ENCODE measurements around the gene CCDC8.

DNA sequence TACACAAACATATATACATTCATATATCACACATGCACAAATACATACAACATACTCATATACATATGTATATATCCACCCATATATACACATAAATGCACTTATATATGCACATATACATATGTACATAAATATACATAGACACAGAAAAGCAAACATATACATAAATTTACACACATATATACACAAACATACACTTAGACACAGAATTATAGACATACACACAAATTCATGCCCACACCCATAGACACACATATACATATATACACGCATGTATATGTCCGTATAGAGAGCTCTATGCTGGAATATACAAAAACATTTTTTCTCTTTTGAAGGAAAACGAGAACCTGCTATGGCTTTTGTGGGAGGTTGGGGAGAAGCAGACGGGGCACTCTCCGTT is 37.4 kb upstream of the CCDC8 start:
- TF ChIP-seq TAF1 (IDR thresholded peaks at IDR 0.05; ENCODE audit: borderline replicate concordance, low read depth, low read length) (no peak), POLR2A (IDR thresholded peaks at IDR 0.05; ENCODE audit: low read depth, low read length) (no peak), POLR2AphosphoS5 (IDR thresholded peaks at IDR 0.05; ENCODE audit: low read depth, low read length) (no peak)

Data from GM12892 (cell line).